Spleen (tissue), 11 donors: Measurements from ENCODE around the gene KIAA1143. TPM values are rescaled to one million over a fixed set of nuclear protein-coding genes. Genes with fewer than 3 reads are reported as not detected.

Experiments
- DNase-seq: peaks from one replicate; pipeline ENCODE4 v3.0.0-alpha.2; 2020
- H3K27ac ChIP-seq, 8 donors: fragments of 200-600 bp; sonication (generic) in 7 of 8; 1 replicate in 4 of 8; 2 replicates in 4 of 8; pipeline versions ENCODE4 v1.5.0 to v1.8.0; 2016 to 2021; ENCODE audit warnings: inconsistent platforms in 4 of 8, mild to moderate bottlenecking in 4 of 8, moderate library complexity in 1 of 8
- H3K27me3 ChIP-seq, 7 donors: fragments of 200-600 bp; sonication (generic) in 6 of 7; replicated peaks in 1 of 7; 1 replicate in 4 of 7; 2 replicates in 3 of 7; pipeline versions ENCODE4 v1.5.0 to v1.8.0; 2016 to 2021; ENCODE audit warnings: inconsistent platforms in 3 of 7, mild to moderate bottlenecking in 1 of 7
- H3K36me3 ChIP-seq, 6 donors: fragments of 200-600 bp; sonication (generic) in 5 of 6; 1 replicate in 4 of 6; 2 replicates in 2 of 6; pipeline versions ENCODE4 v1.5.0 to v1.8.0; 2016 to 2021; ENCODE audit warnings: inconsistent platforms in 2 of 6
- H3K4me1 ChIP-seq, 6 donors: fragments of 200-600 bp; sonication (generic) in 5 of 6; 1 replicate in 3 of 6; 2 replicates in 3 of 6; pipeline versions ENCODE4 v1.5.0 to v1.8.0; 2016 to 2021; ENCODE audit warnings: inconsistent platforms in 3 of 6
- H3K4me3 ChIP-seq, 8 donors: fragments of 200-600 bp; sonication (generic) in 7 of 8; 1 replicate in 4 of 8; 2 replicates in 4 of 8; pipeline versions ENCODE4 v1.5.0 to v1.8.0; 2016 to 2021; ENCODE audit warnings: inconsistent platforms in 4 of 8, mild to moderate bottlenecking in 4 of 8, moderate library complexity in 2 of 8
- H3K9me3 ChIP-seq, 8 donors: fragments of 200-600 bp; sonication (generic) in 7 of 8; 1 replicate in 4 of 8; 2 replicates in 4 of 8; pipeline versions ENCODE4 v1.5.0 to v1.8.0; 2016 to 2021; ENCODE audit warnings: inconsistent platforms in 4 of 8
- POLR2A ChIP-seq, 3 donors: fragments of 450-650 bp; IDR thresholded peaks; one replicate each; pipeline ENCODE4 v1.5.1; 2017; ENCODE audit warnings: antibody characterized with exemption in 3 of 3, mild to moderate bottlenecking in 1 of 3
- POLR2AphosphoS5 ChIP-seq, 3 donors: sonication (generic); formaldehyde crosslinking; IDR thresholded peaks; one replicate each; pipeline ENCODE4 v1.5.1; 2017; ENCODE audit warnings: antibody characterized with exemption in 3 of 3
- WGBS, 5 donors: extraction: QIAGEN DNeasy Blood & Tissue Kit in 3 of 5; methylation state at CpG; one replicate each; pipeline versions ENCODE4 v1.1.5 to v1.1.7; 2013 to 2018; 5-methylcytosine and 5-hydroxymethylcytosine counted together
- intact Hi-C: fragments of 100-400 bp; cut with DNase I; formaldehyde crosslinking; loops from one replicate; pipeline ENCODE4 v1.15.0; 2023; ENCODE audit warnings: low total_unique reads
- polyA plus RNA-seq, 3 donors: library from polyadenylated mRNA; stranded (reverse); fragments of 200-250 nt; gene quantifications; one replicate each; pipeline ENCODE4 v1.2.1, GENCODE V29; 2013
- total RNA-seq, 7 donors: library from RNA; depleted of rRNA in 3 of 7; stranded (reverse); fragments of >200 nt in 3 of 7; fragmentation: NEBNext Ultra II Directional in 4 of 7; extraction: Animal tissue kit (Norgen Biotek cat#: 25700) in 4 of 7; gene quantifications; one replicate each; pipeline versions ENCODE4 v1.1.0 to v1.2.1, GENCODE V29; 2016 to 2021
- TF ChIP-seq, protein P1 (sequence below), 11 experiments: fragments of 200-600 bp in 7 of 11; fragments of 450-650 bp in 4 of 11; sonication (generic) in 4 of 11; IDR thresholded peaks in 8 of 11; conservative IDR thresholded peaks in 3 of 11; 1 replicate in 7 of 11; 2 replicates in 4 of 11; pipeline versions ENCODE4 v1.4.0 to v1.8.0; 2016 to 2021; ENCODE audit warnings: antibody characterized with exemption in 11 of 11, inconsistent platforms in 4 of 11, mild to moderate bottlenecking in 1 of 11
- donor health status: healthy with polysubstance abuse.
- donor health status: DM: no; HTN: no; CAD: no; lungs with moderate emphysema.
- donor health status: DM: no; HTN: no; CAD: no.
- donor health status: Bipolar disorder and iron deficiency.
- donor health status: healthy.
- donor health status: DM: no; HTN: no; CAD: no.
- donor health status: DM: yes; HTN: yes; CAD: no.

The KIAA1143 gene
- total and polyA plus RNA-seq, 10 donors: 6.8 to 25.6 (median 21.1) TPM

DNA sequence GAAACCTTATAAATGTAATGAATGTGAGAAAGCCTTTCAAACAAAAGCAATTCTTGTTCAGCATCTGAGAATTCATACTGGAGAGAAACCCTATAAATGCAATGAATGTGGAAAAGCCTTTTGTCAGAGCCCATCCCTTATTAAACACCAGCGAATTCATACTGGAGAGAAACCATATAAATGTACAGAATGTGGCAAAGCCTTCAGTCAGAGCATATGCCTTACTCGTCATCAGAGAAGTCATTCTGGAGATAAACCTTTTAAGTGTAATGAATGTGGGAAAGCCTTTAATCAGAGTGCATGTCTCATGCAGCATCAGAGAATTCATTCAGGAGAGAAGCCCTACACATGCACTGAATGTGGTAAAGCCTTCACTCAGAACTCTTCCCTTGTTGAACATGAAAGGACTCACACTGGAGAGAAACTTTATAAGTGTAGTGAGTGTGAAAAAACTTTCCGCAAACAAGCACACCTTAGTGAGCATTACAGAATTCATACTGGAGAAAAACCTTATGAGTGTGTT is 26.7 kb downstream of the KIAA1143 start:
- peaks cover 0 to 9% (median 8%) of the 10 kb centered on the region in 6 donors for H3K4me1 ChIP-seq
- H3K9me3 ChIP-seq: peaks cover 60 to 100% (median 96%) of the 10 kb centered on the region in 8 donors
- no peak for DNase-seq
- TF ChIP-seq, protein P1, sequence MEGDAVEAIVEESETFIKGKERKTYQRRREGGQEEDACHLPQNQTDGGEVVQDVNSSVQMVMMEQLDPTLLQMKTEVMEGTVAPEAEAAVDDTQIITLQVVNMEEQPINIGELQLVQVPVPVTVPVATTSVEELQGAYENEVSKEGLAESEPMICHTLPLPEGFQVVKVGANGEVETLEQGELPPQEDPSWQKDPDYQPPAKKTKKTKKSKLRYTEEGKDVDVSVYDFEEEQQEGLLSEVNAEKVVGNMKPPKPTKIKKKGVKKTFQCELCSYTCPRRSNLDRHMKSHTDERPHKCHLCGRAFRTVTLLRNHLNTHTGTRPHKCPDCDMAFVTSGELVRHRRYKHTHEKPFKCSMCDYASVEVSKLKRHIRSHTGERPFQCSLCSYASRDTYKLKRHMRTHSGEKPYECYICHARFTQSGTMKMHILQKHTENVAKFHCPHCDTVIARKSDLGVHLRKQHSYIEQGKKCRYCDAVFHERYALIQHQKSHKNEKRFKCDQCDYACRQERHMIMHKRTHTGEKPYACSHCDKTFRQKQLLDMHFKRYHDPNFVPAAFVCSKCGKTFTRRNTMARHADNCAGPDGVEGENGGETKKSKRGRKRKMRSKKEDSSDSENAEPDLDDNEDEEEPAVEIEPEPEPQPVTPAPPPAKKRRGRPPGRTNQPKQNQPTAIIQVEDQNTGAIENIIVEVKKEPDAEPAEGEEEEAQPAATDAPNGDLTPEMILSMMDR (IDR thresholded peaks at IDR 0.05 in 8 of 11, conservative IDR thresholded peaks at IDR 0.05 in 3 of 11): no peak
- no peak for TF ChIP-seq POLR2AphosphoS5 (IDR thresholded peaks at IDR 0.05)
- no peak for TF ChIP-seq POLR2A (IDR thresholded peaks at IDR 0.05)
- H3K36me3 ChIP-seq: peaks cover 14 to 63% (median 44%) of the 10 kb centered on the region in 6 donors
- intact Hi-C loops: no loop called here
- no peaks in the 10 kb centered on the region for H3K27me3 ChIP-seq
- 90 to 94% (median 91%) methylated on average over 3 of the region's 3 CpGs for WGBS, 5 donors
- H3K4me3 ChIP-seq: no peak overlapping the region
- H3K27ac ChIP-seq: no peak overlapping the region

DNA sequence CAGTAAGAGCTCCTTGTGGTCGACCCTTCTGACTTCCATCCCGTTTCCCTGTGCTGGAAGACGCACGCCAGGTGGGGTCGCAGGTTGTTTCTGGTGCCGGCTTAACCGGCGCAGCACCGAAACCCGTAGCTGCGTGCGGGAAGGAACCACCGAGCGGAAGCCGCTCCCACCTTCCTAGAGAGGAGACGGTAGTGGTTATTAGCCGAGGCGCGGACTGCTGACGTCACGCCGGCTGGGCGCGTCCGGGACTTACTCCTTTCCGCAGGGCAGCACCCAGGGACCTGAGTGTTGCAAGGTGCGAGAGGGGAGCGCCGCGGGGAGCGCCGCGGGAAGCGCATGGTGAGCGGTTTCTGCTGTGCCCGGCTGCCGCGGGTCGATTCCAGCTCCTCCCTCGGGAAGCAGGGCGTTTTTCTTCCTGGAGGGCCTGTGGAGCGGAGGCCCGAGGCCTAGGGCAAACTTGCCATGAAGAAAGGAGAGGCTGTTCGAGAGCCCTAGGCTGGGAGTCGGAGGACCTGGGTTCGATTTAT is 32.0 kb downstream of the KIAA1143 start, which contains the start of gene ZNF501:
ZNF501 (plus strand) TSS at position 252 of the 527 bp plus-strand sequence. CDS start 4,787 bp downstream, outside the sequence.
- H3K27ac ChIP-seq: peak within 1 kb of the TSS in 7 of 8 donors; percentile 3 to 73 (median 55)
- peak; percentile 97 for DNase-seq
- H3K4me3 ChIP-seq: peak within 1 kb of the TSS; percentile 46 to 82 (median 63)
- H3K9me3 ChIP-seq: peaks cover 38 to 99% (median 89%) of the 10 kb centered on the region in 8 donors
- no peaks in the 10 kb centered on the region for H3K27me3 ChIP-seq
- peaks cover 14 to 41% (median 34%) of the 10 kb centered on the region in 6 donors for H3K36me3 ChIP-seq
- WGBS, 5 donors: 1 to 5% (median 1%) methylated on average over 38 to 46 of the region's 46 CpGs
- intact Hi-C loops: no loop called here
- TF ChIP-seq POLR2A (IDR thresholded peaks at IDR 0.05): no peak
- TF ChIP-seq, protein P1 (IDR thresholded peaks at IDR 0.05 in 8 of 11, conservative IDR thresholded peaks at IDR 0.05 in 3 of 11): no peak
- peak; percentile 87 to 91 (median 91) for TF ChIP-seq POLR2AphosphoS5 (IDR thresholded peaks at IDR 0.05)
- peaks cover 0 to 18% (median 12%) of the 10 kb centered on the region in 6 donors for H3K4me1 ChIP-seq

DNA sequence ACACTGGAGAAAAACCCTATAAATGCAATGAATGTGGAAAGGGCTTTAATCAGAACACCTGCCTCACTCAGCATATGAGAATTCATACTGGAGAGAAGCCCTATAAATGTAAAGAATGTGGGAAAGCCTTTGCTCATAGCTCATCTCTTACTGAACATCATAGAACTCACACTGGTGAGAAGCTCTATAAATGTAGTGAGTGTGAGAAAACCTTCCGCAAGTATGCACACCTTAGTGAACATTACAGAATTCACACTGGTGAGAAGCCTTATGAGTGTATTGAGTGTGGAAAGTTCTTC is 39.4 kb downstream of the KIAA1143 start:
- no peak for TF ChIP-seq POLR2A (IDR thresholded peaks at IDR 0.05)
- DNase-seq: no peak
- H3K4me3 ChIP-seq: no peak overlapping the region
- intact Hi-C loops: no loop called here
- H3K27me3 ChIP-seq: no peaks in the 10 kb centered on the region
- H3K4me1 ChIP-seq: no peaks in the 10 kb centered on the region
- peaks cover 65 to 100% (median 100%) of the 10 kb centered on the region in 8 donors for H3K9me3 ChIP-seq
- H3K27ac ChIP-seq: no peak overlapping the region
- H3K36me3 ChIP-seq: peaks cover 5 to 61% (median 43%) of the 10 kb centered on the region in 6 donors
- WGBS, 5 donors: 95 to 100% (median 98%) methylated on average over 1 of the region's 1 CpG

DNA sequence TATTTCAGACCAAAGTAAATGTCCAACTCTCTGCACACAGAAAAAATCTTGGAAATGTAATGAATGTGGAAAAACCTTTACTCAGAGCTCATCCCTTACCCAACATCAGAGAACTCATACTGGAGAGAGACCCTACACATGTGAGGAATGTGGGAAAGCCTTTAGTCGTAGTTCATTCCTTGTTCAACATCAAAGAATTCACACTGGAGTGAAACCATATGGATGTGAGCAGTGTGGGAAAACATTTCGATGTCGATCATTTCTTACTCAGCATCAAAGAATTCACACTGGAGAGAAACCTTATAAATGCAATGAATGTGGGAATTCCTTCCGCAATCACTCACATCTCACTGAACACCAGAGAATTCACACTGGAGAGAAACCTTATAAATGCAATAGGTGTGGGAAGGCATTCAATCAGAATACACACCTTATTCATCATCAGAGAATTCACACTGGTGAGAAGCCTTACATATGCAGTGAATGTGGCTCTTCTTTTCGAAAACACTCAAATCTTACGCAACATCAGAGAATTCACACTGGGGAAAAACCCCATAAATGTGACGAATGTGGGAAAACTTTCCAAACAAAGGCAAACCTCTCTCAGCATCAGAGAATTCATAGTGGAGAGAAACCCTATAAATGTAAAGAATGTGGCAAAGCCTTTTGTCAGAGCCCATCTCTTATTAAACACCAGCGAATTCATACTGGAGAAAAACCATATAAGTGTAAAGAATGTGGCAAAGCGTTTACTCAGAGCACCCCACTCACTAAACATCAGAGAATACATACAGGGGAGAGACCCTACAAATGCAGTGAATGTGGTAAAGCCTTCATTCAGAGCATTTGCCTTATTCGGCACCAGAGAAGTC is 40.0 kb downstream of the KIAA1143 start:
- H3K4me3 ChIP-seq: no peak overlapping the region
- H3K27ac ChIP-seq: no peak overlapping the region
- H3K9me3 ChIP-seq: peaks cover 68 to 100% (median 100%) of the 10 kb centered on the region in 8 donors
- peaks cover 5 to 63% (median 43%) of the 10 kb centered on the region in 6 donors for H3K36me3 ChIP-seq
- no peaks in the 10 kb centered on the region for H3K27me3 ChIP-seq
- DNase-seq: no peak
- no peaks in the 10 kb centered on the region for H3K4me1 ChIP-seq
- intact Hi-C loops: no loop called here
- WGBS, 5 donors: 91 to 98% (median 96%) methylated on average over 10 of the region's 10 CpGs
- TF ChIP-seq POLR2AphosphoS5 (IDR thresholded peaks at IDR 0.05) (no peak), POLR2A (IDR thresholded peaks at IDR 0.05) (no peak)
- TF ChIP-seq, protein P1 (IDR thresholded peaks at IDR 0.05 in 8 of 11, conservative IDR thresholded peaks at IDR 0.05 in 3 of 11): no peak
